Activated B cell treated with CpG ODN at 0.5 μM for 24 hours (primary cell): ENCODE data around the gene RAB19. TPM values are rescaled to one million over a fixed set of nuclear protein-coding genes. Genes with fewer than 3 reads are reported as not detected.
"Not testable (repeated sequence)": the region's sequence is repeated elsewhere in the genome, so short reads cannot be mapped to it uniquely, and the experiment has no call there.

Experiments
- ATAC-seq: fragments of 200-7000 bp; cut with Tn5 transposase; one replicate; pipeline ENCODE4 v1.10.0; 2021; ENCODE audit warnings: low read depth, mild to moderate bottlenecking, moderate library complexity
- CTCF ChIA-PET: fragments of 350-600 bp; sonication (Branson Sonifier 250); formaldehyde crosslinking; loops from one replicate; lab custom pipeline; 2021; ENCODE audit warnings: antibody characterized with exemption; lab: Charles Lee
- POLR2A ChIA-PET: fragments of 350-600 bp; sonication (Branson Sonifier 250); formaldehyde crosslinking; loops from one replicate; lab custom pipeline; 2021; ENCODE audit warnings: antibody characterized with exemption; lab: Charles Lee
- DNase-seq: peaks from one replicate; pipeline ENCODE4 v3.0.0; 2022
- H3K27ac Mint-ChIP-seq: one replicate; pipeline ENCODE4 v1.8.0; 2020; ENCODE audit warnings: mixed read lengths
- H3K27me3 Mint-ChIP-seq: one replicate; pipeline ENCODE4 v1.8.0; 2021; ENCODE audit warnings: mixed read lengths
- H3K36me3 Mint-ChIP-seq: one replicate; pipeline ENCODE4 v1.8.0; 2021; ENCODE audit warnings: low read depth, mixed read lengths
- H3K4me1 Mint-ChIP-seq: one replicate; pipeline ENCODE4 v1.8.0; 2021; ENCODE audit warnings: mixed read lengths
- H3K4me3 Mint-ChIP-seq: one replicate; pipeline ENCODE4 v1.8.0; 2020; ENCODE audit warnings: mild to moderate bottlenecking, mixed read lengths
- H3K9me3 Mint-ChIP-seq: one replicate; pipeline ENCODE4 v1.8.0; 2020; ENCODE audit warnings: mixed read lengths
- CTCF ChIP-seq: fragments of 200-600 bp; IDR thresholded peaks from one replicate; pipeline ENCODE4 v1.8.0; 2022; ENCODE audit warnings: antibody characterized with exemption, mild to moderate bottlenecking
- intact Hi-C: fragments of 100-400 bp; cut with micrococcal nuclease; formaldehyde crosslinking; loops from one replicate; pipeline ENCODE4 v1.15.1; 2024
- total RNA-seq: library from RNA; stranded (reverse); gene quantifications from 2 replicates; pipeline ENCODE4 v1.2.3, GENCODE V29; 2022

Gene RAB19
- total RNA-seq, 1 donor from 2014 or later: 0.55 TPM

DNA sequence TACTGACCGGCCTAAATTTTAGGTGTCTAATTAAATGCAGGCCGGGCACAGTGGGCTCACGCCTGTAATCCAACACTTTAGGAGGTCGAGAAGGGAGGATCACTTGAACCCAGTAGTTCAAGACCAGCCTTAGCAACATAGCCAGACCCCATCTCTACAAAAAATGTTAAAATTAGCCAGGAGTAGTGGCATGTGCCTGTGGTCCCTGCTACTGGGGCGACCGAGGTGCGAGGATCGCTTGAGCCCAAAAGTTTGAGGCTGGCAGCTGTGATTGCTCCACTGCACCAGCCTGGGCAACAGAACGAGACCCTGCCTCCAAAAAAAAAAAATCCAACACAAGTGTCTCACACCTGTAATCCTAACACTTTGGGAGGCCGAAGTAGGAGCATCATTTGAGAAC lies 5.0 kb upstream of the RAB19 start:
- Mint-ChIP-seq H3K9me3 (no peaks in the 10 kb centered on the region), H3K36me3 (no peaks in the 10 kb centered on the region), H3K27ac (no peak overlapping the region), H3K4me1 (peaks cover 13% of the 10 kb centered on the region), H3K27me3 (peaks cover 1% of the 10 kb centered on the region), H3K4me3 (peak overlapping the region; percentile 88)
- no peak for ATAC-seq
- POLR2A ChIA-PET: interaction anchor here (0.6 to 1.2 kb wide), 7 partner anchors 9 to 1142 kb away, joined by 3 to 10 read pairs (median 5); no protein-coding TSS in a partner anchor
- DNase-seq: no peak
- intact Hi-C loops: loop anchor here (1.0 to 10.0 kb wide), 6 partner anchors 46 to 1282 kb away; partner anchors contain the start of genes FMC1 and MKRN1
- no peak for TF ChIP-seq CTCF
- CTCF ChIA-PET: no interaction called here

- POLR2A ChIA-PET: interaction anchor here (0.6 kb wide), 1 partner anchor 97 kb away, joined by 3 read pairs; no protein-coding TSS in a partner anchor
Measured at GRCh38 chr7:140400381-140400780, 3.5 kb upstream of the RAB19 start.

GRCh38 chr7:140402178-140402835 lies 1.6 kb upstream of the RAB19 start:
- Mint-ChIP-seq H3K4me1 (peaks cover 20% of the 10 kb centered on the region), H3K4me3 (no peak overlapping the region), H3K36me3 (no peaks in the 10 kb centered on the region), H3K27me3 (peaks cover 1% of the 10 kb centered on the region), H3K27ac (no peak overlapping the region), H3K9me3 (no peaks in the 10 kb centered on the region)
- POLR2A ChIA-PET: interaction anchor here (0.7 kb wide), 1 partner anchor 76 kb away, joined by 3 read pairs; no protein-coding TSS in a partner anchor
- no peak for ATAC-seq
- intact Hi-C loops: no loop called here
- no peak for DNase-seq
- TF ChIP-seq CTCF: no peak
- CTCF ChIA-PET: no interaction called here

More at GRCh38 chr7:140400381-140400780, 3.5 kb upstream of the RAB19 start:
- Mint-ChIP-seq H3K36me3 (no peaks in the 10 kb centered on the region), H3K9me3 (no peaks in the 10 kb centered on the region), H3K4me3 (no peak overlapping the region), H3K27ac (no peak overlapping the region), H3K4me1 (peaks cover 20% of the 10 kb centered on the region), H3K27me3 (peaks cover 1% of the 10 kb centered on the region)
- no peak for TF ChIP-seq CTCF
- DNase-seq (no peak), ATAC-seq (no peak)
- CTCF ChIA-PET: no interaction called here
- intact Hi-C loops: no loop called here

GRCh38 chr7:140404565-140405065 lies 757 bp downstream of the RAB19 start:
- H3K27ac Mint-ChIP-seq: peak overlapping the region; percentile 46
- ChIA-PET CTCF (no interaction called here), POLR2A (no interaction called here)
- intact Hi-C loops: loop anchor here (2.0 kb wide), 1 partner anchor 14 kb away; no protein-coding TSS in a partner anchor
- peak overlapping the region; percentile 25 for H3K4me3 Mint-ChIP-seq
- no peaks in the 10 kb centered on the region for H3K9me3 Mint-ChIP-seq
- H3K4me1 Mint-ChIP-seq: peaks cover 12% of the 10 kb centered on the region
- DNase-seq (no peak), ATAC-seq (no peak)
- no peak for TF ChIP-seq CTCF
- H3K36me3 Mint-ChIP-seq: no peaks in the 10 kb centered on the region
- no peaks in the 10 kb centered on the region for H3K27me3 Mint-ChIP-seq

DNA sequence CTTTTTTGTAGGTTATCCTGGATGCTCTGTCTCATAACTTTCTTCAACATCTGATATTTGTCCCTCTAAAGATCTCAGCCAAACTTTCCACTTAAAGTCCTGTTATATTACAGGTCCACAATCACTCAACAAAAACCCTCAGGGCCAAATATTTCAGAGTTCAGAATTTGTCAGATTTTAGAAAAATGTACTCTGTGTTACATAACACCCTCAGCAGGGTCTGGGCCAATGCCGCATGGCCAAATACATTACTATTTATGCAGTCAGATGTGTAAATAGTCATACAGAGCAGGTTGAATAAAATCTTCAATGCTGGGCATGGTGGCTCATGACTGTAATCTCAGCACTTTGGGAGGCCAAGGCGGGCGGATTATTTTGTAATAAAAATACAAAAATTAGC lies 11.5 kb downstream of the RAB19 start:
- TF ChIP-seq CTCF: no peak
- Mint-ChIP-seq H3K27me3 (no peaks in the 10 kb centered on the region), H3K4me1 (no peaks in the 10 kb centered on the region), H3K4me3 (no peak overlapping the region), H3K36me3 (no peaks in the 10 kb centered on the region), H3K27ac (no peak overlapping the region), H3K9me3 (no peaks in the 10 kb centered on the region)
- ATAC-seq (no peak), DNase-seq (no peak)
- ChIA-PET POLR2A (no interaction called here), CTCF (no interaction called here)
- intact Hi-C loops: no loop called here

DNA sequence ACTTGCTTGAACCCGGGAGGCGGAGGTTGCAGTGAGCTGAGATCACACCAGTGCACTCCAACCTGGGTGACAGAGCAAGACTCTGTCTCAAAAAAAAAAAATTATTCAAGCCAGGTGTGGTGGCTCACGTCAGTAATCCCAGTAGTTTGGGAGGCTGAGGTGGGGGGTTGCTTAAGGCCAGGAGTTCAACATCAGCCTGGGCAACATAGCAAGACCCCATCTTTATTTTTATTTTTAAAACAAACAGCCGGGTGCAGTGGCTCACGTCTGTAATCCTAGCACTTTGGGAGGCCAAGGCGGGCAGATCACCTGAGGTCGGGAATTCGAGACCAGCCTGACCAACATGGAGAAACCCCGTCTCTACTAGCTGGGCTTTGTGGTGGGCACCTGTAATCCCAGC lies 12.0 kb downstream of the RAB19 start:
- H3K4me3 Mint-ChIP-seq, H3K27me3 Mint-ChIP-seq, H3K9me3 Mint-ChIP-seq, intact Hi-C loops, DNase-seq, POLR2A ChIA-PET, H3K27ac Mint-ChIP-seq, H3K36me3 Mint-ChIP-seq, ATAC-seq, CTCF ChIA-PET, H3K4me1 Mint-ChIP-seq: not testable (repeated sequence)
